Calu3 (cell line): ENCODE data around the gene NHSL2. TPM values are rescaled to one million over a fixed set of nuclear protein-coding genes. Genes with fewer than 3 reads are reported as not detected.

Source experiments
- BruUV-seq: library from RNA; stranded (reverse); fragments of 400-500 nt; replicated peaks from 2 replicates; lab custom pipeline; 2021; lab: Mats Ljungman, UMichigan
- CTCF ChIA-PET: fragments of 300-600 bp; sonication (Branson Sonifier 250); formaldehyde crosslinking; loops from one replicate; lab custom pipeline; 2022; ENCODE audit warnings: antibody characterized with exemption; lab: Charles Lee
- DNase-seq: peaks from one replicate; pipeline ENCODE4 v3.0.0; 2022
- H3K27ac Mint-ChIP-seq: one replicate; pipeline ENCODE4 v1.8.0; 2022; ENCODE audit warnings: mixed read lengths; ENCODE audit not compliant: unreplicated experiment
- H3K27me3 Mint-ChIP-seq: one replicate; pipeline ENCODE4 v1.8.0; 2022; ENCODE audit warnings: mixed read lengths; ENCODE audit not compliant: unreplicated experiment
- H3K36me3 Mint-ChIP-seq: one replicate; pipeline ENCODE4 v1.8.0; 2022; ENCODE audit warnings: mild to moderate bottlenecking, moderate library complexity, mixed read lengths; ENCODE audit not compliant: insufficient read depth, unreplicated experiment
- H3K4me1 Mint-ChIP-seq: one replicate; pipeline ENCODE4 v1.8.0; 2022; ENCODE audit warnings: mild to moderate bottlenecking, low read depth, mixed read lengths; ENCODE audit not compliant: unreplicated experiment
- H3K4me3 Mint-ChIP-seq: one replicate; pipeline ENCODE4 v1.8.0; 2022; ENCODE audit warnings: mild to moderate bottlenecking, low read depth, moderate library complexity, mixed read lengths; ENCODE audit not compliant: unreplicated experiment
- H3K9me3 Mint-ChIP-seq: one replicate; pipeline ENCODE4 v1.8.0; 2022; ENCODE audit warnings: low read depth, mixed read lengths; ENCODE audit not compliant: unreplicated experiment
- intact Hi-C: fragments of 100-400 bp; cut with micrococcal nuclease; formaldehyde crosslinking; loops from one replicate; pipeline ENCODE4 v1.10.0; 2022; ENCODE audit not compliant: unreplicated experiment
- total RNA-seq: library from RNA; stranded (reverse); gene quantifications from 2 replicates; pipeline ENCODE4 v1.2.3, GENCODE V29; 2022
- TF ChIP-seq, protein P1 (sequence below): fragments of 200-600 bp; IDR thresholded peaks from one replicate; pipeline ENCODE4 v1.8.0; 2022; ENCODE audit warnings: antibody characterized with exemption; ENCODE audit not compliant: unreplicated experiment

The NHSL2 gene
- total RNA-seq, 1 experiment from 2014 or later = 0.09 TPM

DNA sequence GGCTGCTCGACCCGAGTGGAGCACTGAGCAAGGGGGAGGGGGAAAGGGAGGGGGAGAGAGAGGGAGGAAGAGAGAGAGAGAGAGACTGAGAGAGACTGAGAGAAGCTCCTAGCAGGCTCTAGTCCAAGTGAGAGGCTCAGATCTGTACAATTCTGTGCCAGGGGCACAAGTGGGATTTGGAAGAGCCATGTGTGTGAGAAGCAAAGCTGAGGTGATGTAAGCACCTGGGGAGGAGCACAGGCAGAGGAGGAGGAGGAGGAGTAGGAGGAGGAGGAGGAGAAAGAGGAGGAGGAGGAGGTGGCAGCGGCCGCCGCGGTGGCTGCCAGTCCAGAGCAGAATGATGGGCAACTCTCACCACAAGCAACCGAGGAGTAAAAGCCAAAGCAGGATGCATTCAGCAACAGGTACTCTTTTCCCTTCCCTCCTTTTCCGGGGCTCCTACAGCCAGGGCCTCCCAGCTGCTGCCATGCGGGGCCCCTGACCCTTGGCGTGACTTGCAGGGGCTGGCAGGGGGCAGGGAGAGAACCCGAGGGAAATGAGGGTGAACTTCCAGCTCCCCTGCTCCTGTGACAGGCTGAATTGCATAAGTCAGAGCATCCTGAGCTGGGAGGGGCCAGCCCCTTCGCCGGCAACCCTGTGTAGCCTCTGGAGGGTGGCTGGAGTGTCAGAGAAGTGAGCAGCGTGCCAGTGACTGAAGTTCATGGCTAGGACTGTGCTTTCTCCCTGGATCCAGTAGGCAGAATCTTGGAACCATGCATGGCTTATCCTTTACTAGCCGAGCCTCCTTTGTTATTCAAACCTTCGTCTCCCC is 158.9 kb downstream of the NHSL2 start:
- intact Hi-C loops = no loop called here
- Mint-ChIP-seq H3K4me3 (no peak overlapping the region), H3K27me3 (peaks cover 100% of the 10 kb centered on the region), H3K36me3 (no peaks in the 10 kb centered on the region), H3K4me1 (no peaks in the 10 kb centered on the region), H3K27ac (no peak overlapping the region), H3K9me3 (no peaks in the 10 kb centered on the region)
- CTCF ChIA-PET = no interaction called here
- BruUV-seq = no TSS peak
- DNase-seq = no peak
- TF ChIP-seq, protein P1, sequence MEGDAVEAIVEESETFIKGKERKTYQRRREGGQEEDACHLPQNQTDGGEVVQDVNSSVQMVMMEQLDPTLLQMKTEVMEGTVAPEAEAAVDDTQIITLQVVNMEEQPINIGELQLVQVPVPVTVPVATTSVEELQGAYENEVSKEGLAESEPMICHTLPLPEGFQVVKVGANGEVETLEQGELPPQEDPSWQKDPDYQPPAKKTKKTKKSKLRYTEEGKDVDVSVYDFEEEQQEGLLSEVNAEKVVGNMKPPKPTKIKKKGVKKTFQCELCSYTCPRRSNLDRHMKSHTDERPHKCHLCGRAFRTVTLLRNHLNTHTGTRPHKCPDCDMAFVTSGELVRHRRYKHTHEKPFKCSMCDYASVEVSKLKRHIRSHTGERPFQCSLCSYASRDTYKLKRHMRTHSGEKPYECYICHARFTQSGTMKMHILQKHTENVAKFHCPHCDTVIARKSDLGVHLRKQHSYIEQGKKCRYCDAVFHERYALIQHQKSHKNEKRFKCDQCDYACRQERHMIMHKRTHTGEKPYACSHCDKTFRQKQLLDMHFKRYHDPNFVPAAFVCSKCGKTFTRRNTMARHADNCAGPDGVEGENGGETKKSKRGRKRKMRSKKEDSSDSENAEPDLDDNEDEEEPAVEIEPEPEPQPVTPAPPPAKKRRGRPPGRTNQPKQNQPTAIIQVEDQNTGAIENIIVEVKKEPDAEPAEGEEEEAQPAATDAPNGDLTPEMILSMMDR = no peak

DNA sequence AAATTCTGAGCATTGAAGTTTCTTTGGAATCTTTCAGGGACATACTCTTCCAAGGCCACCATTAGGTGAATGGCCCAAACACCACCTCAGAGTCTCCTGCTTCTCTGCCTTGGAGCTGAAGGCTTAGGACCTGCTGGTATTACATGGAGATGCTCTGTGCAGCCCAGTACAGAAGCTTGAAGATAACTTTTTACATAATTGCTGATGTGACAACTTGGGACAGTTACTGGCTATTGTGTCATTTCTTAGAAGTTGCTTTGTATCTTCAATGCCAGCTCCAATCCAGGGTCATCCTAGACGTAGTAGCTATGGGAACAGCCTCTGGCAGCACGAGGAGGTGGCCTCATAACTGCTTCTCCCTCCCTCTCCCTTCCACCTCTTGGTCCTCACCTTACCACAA is 160.6 kb downstream of the NHSL2 start:
- DNase-seq = no peak
- Mint-ChIP-seq H3K27ac (no peak overlapping the region), H3K9me3 (no peaks in the 10 kb centered on the region), H3K27me3 (peaks cover 100% of the 10 kb centered on the region), H3K4me3 (no peak overlapping the region), H3K4me1 (no peaks in the 10 kb centered on the region), H3K36me3 (no peaks in the 10 kb centered on the region)
- CTCF ChIA-PET = interaction anchor here (0.6 kb wide), 1 partner anchor 179 kb away, joined by 3 read pairs; no protein-coding TSS in a partner anchor
- no TSS peak for BruUV-seq
- TF ChIP-seq, protein P1 = no peak
- intact Hi-C loops = no loop called here

DNA sequence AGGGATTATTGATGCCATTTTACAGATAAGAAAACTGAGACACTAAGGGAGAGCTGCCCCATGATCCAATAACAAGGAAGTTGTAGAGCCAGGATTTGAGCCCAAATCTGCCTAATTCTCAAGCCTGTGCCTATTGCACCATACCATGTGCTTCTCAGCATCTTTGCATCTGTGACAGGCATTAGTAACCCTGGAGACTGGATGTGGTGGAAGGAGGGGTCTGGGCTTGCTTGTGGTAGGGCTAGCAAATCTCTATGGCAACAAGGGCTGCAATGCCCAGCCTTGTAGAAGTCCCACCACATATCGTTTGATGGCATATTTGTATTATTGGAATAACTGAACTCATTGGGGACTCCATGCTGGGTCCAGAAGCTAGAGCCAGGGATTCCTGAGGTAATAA is 163.0 kb downstream of the NHSL2 start:
- BruUV-seq = no TSS peak
- Mint-ChIP-seq H3K27me3 (peaks cover 93% of the 10 kb centered on the region), H3K36me3 (no peaks in the 10 kb centered on the region), H3K4me3 (no peak overlapping the region), H3K4me1 (no peaks in the 10 kb centered on the region), H3K9me3 (no peaks in the 10 kb centered on the region), H3K27ac (no peak overlapping the region)
- CTCF ChIA-PET = no interaction called here
- no peak for DNase-seq
- intact Hi-C loops = no loop called here
- TF ChIP-seq, protein P1 = no peak

DNA sequence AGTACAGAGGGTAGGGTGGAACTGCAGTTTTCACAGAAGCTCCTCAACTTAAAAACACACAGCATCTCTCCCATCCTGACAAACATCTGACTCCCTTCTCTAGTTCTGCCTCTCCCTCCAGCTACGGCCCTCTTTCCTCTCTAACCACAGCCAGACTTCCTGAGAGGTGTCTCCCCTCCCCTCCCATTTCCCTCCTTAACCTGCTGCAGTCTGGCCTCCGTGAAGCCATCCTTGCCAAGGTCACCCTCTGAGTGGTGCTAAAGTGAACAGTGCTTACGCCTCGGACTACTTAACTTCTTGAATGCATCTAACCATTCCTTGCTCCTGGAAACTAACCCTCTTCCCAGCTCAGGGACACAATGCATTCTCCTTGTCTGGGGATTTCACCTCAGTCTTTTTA is 167.8 kb downstream of the NHSL2 start:
- no peak overlapping the region for H3K4me3 Mint-ChIP-seq
- no peaks in the 10 kb centered on the region for H3K4me1 Mint-ChIP-seq
- DNase-seq = no peak
- no peak overlapping the region for H3K27ac Mint-ChIP-seq
- intact Hi-C loops = no loop called here
- H3K36me3 Mint-ChIP-seq = no peaks in the 10 kb centered on the region
- BruUV-seq = no TSS peak
- peaks cover 78% of the 10 kb centered on the region for H3K27me3 Mint-ChIP-seq
- TF ChIP-seq, protein P1 = no peak
- no peaks in the 10 kb centered on the region for H3K9me3 Mint-ChIP-seq
- CTCF ChIA-PET = no interaction called here
